ENCODE results near the gene CYB561. TPM values are rescaled to one million over a fixed set of nuclear protein-coding genes. Genes with fewer than 3 reads are reported as not detected.
A peak's percentile ranks its signal among the peaks of the same experiment; 100 is the strongest.

The CYB561 gene, protein sequence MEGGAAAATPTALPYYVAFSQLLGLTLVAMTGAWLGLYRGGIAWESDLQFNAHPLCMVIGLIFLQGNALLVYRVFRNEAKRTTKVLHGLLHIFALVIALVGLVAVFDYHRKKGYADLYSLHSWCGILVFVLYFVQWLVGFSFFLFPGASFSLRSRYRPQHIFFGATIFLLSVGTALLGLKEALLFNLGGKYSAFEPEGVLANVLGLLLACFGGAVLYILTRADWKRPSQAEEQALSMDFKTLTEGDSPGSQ
- 100 to 1,000 TPM in 1 of 2 donors, 10 to 100 TPM in 1; 76.9 to 170 TPM for total RNA-seq

DNA sequence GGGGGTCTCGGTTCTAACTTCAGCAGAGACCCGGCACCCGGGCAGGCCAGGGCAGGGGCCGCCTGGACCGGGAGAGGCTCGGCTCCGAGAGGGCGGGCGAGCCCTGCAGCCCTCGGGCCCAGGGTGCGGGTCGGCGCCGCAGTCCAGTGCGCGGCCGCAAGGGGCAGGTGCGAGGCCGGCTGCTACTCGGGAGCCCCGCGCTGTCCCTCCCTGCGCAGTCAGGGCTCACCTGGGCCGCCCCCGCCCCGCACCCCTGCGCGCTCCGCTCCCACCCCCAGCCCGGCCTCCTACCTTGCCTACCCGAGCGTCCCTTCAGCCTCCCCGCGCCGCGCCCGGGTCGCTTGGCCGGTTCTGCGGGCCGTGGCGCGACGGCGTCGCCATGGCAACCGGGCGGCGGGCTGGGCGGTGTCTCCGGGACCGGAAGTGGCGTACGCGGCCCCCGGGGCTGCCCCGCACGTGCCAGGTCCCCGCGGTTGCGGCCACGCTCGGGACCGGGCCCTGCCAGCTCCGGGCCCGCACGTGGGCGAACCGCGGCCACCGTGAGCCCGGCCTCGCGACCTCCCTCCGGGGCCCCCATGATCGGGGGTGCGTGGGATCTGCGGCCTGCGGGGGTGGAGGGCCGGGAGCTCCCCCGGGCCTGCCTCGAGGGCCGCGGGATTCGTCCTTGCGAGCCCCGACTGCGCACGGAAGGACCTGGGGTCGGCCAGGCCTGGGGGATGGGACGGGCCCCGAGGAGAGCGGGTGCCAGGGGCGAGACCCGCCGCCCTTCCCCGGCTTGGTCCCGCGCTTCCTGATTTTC lies at the start of gene CYB561:
Gene CYB561 (minus strand): TSS at position 353 of the 799 bp plus-strand sequence. CDS start 8,759 bp downstream, outside the sequence.
- no peaks in the 10 kb centered on the region for H3K36me3 ChIP-seq
- under 1% methylated on average over 70 of the region's 99 CpGs for WGBS
- H3K27me3 ChIP-seq (replicated peaks; ENCODE audit: insufficient read depth), result no peaks in the 10 kb centered on the region
- TF ChIP-seq POLR2A (IDR thresholded peaks at IDR 0.05) (peak; percentile 55), CTCF (IDR thresholded peaks at IDR 0.05) (peak in 3 of 4 experiments; percentile 28 to 56 (median 53)), POLR2AphosphoS5 (IDR thresholded peaks at IDR 0.05) (no peak)
- peak within 1 kb of the TSS; percentile 78 to 83 for H3K4me3 ChIP-seq
- H3K27ac ChIP-seq, result peak within 1 kb of the TSS; percentile 95 to 97
- H3K4me1 ChIP-seq (replicated peaks), result peaks cover 14% of the 10 kb centered on the region
- no peaks in the 10 kb centered on the region for H3K9me3 ChIP-seq
- peak; percentile 87 for DNase-seq (ENCODE audit: low spot score)
- intact Hi-C loops (cut with DNase I), result loop anchor here (5.0 kb wide), 1 partner anchor 106 kb away; the partner anchor contains the start of gene DCAF7

DNA sequence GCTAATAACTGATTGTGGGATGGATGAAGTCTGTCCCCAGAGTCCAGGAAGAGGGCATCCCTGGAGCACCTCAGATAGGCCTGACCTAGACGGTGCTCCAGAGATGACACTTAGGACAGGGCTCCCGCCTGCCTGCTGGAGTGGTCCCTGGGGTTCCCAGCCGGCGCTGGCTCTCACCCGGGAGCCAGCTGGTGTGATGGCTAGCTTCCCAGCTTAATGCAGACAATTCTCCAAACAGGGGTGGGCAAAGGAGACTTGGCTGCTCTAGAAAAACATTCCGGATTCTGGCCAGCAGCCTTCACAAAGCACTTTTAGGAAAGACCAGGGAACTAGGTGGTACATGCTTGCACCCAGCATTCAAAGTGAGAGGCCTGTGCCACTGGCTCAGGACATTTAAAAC lies 49.4 kb upstream of the CYB561 start:
- no peaks in the 10 kb centered on the region for H3K27me3 ChIP-seq (replicated peaks; ENCODE audit: insufficient read depth)
- H3K4me3 ChIP-seq, result no peak overlapping the region
- TF ChIP-seq POLR2A (IDR thresholded peaks at IDR 0.05), result no peak
- no peak for TF ChIP-seq POLR2AphosphoS5 (IDR thresholded peaks at IDR 0.05)
- TF ChIP-seq CTCF (IDR thresholded peaks at IDR 0.05), result no peak
- intact Hi-C loops (cut with DNase I), result no loop called here
- H3K4me1 ChIP-seq (replicated peaks), result no peaks in the 10 kb centered on the region
- no peaks in the 10 kb centered on the region for H3K36me3 ChIP-seq
- no peaks in the 10 kb centered on the region for H3K9me3 ChIP-seq
- 69% methylated on average over 6 of the region's 6 CpGs for WGBS
- no peak for DNase-seq (ENCODE audit: low spot score)
- H3K27ac ChIP-seq, result no peak overlapping the region

DNA sequence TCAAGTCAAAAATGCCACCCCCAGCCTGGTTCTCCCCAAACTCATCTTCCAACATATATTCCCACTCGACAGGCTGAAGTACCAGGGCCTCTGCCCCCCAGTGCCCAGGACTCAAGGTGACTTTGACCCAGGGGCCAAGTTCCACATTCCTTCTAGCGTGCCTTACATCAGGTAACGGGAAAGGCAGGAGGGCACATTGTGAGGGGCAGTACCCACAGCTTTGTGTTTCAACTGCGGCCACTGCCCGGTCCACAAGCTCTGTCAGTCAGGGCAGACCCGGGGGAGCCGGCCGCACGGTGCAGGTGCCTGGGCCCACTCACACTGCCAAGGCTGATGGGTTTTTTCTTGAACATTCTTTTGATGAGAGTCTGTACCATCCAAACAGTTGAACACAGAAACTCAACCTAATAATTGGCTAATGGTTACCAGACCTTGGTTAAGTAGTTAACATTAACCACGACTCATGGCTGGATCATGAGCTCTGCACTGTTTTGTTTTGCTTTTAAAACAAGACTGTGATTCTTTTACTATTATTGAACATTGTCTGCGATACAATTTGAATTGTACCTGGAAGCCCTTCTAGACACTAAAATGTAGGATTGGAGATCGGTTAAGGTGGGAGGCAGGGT lies 48.3 kb upstream of the CYB561 start:
- no peak for DNase-seq (ENCODE audit: low spot score)
- Histone ChIP-seq H3K27ac (no peak overlapping the region), H3K4me1 (replicated peaks) (no peaks in the 10 kb centered on the region), H3K36me3 (no peaks in the 10 kb centered on the region), H3K9me3 (no peaks in the 10 kb centered on the region), H3K27me3 (replicated peaks; ENCODE audit: insufficient read depth) (no peaks in the 10 kb centered on the region), H3K4me3 (no peak overlapping the region)
- WGBS, result 94% methylated on average over 12 of the region's 12 CpGs
- TF ChIP-seq POLR2A (IDR thresholded peaks at IDR 0.05) (no peak), POLR2AphosphoS5 (IDR thresholded peaks at IDR 0.05) (no peak), CTCF (IDR thresholded peaks at IDR 0.05) (no peak)
- intact Hi-C loops (cut with DNase I), result no loop called here

DNA sequence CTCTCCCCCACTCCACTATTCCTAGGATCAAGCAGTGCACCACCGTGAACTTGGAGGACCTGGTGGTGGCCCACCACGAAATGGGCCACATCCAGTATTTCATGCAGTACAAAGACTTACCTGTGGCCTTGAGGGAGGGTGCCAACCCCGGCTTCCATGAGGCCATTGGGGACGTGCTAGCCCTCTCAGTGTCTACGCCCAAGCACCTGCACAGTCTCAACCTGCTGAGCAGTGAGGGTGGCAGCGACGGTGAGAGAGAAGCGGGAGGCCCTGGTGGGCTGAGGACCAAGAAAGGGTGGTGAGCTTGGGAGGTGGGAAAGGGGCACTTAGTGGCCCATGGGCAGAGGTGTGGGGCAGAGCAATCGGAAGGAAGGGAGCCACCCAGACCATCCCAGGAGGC lies 47.3 kb upstream of the CYB561 start:
- Histone ChIP-seq H3K27me3 (replicated peaks; ENCODE audit: insufficient read depth) (no peaks in the 10 kb centered on the region), H3K4me1 (replicated peaks) (no peaks in the 10 kb centered on the region), H3K4me3 (no peak overlapping the region), H3K9me3 (no peaks in the 10 kb centered on the region), H3K36me3 (no peaks in the 10 kb centered on the region), H3K27ac (no peak overlapping the region)
- TF ChIP-seq CTCF (IDR thresholded peaks at IDR 0.05) (no peak), POLR2A (IDR thresholded peaks at IDR 0.05) (no peak), POLR2AphosphoS5 (IDR thresholded peaks at IDR 0.05) (no peak)
- intact Hi-C loops (cut with DNase I), result no loop called here
- WGBS, result 95% methylated on average over 9 of the region's 9 CpGs
- no peak for DNase-seq (ENCODE audit: low spot score)
